GM19395 (cell line): ENCODE results near the gene CPA5.
"Not testable (repeated sequence)": the region's sequence is repeated elsewhere in the genome, so short reads cannot be mapped to it uniquely, and the experiment has no call there.

ENCODE experiments used
- ATAC-seq: cut with Tn5 transposase; IDR thresholded peaks from one replicate; pipeline ENCODE4 v1.9.1; 2021; ENCODE audit warnings: mild to moderate bottlenecking, moderate library complexity; ENCODE audit not compliant: unreplicated experiment

Gene CPA5

DNA sequence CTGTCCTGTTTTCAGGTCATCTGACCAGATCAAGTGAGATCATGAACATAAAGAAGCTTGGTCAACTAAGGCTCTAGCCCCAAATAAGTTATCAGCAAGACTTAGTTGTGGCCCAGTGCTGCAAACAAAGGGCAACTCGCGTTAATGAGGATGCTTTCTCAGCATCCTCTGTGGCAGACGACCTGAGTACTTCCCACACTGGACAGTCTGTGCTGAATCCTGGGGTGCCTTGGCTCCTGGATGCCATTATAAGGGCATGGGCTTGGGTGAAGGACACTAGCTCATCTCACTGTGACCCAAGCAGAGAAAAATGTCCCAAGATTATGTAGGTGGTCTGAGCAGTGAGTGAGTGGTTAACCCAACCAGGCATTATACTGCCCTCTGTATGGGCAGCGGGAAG lies 13.9 kb downstream of the CPA5 start:
- ATAC-seq = no peak

DNA sequence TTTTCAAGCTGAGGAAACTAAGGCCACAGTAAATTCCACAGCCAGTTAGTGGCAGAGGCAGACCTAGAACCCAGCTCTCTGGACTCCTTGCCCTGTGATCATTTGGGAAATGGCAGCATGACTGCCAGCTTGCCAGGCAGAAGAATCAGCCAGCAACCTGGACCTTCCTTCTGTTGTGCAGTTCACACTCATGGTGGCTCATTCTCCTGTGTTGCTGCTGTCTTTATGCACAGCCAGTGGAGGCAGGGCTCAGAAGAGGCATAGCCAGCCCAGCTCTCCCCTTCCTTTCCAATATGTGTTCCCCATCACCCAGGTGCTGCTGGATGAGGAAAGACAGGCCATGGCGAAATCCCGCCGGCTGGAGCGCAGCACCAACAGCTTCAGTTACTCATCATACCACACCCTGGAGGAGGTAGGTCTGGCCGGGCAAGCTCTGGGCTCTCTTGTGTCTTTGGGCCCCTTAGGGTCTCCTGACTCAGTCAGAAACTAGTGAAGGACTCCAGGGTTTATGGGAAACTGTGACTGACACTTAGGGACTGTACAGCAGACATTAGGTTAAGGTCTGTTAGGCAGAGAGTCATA lies 14.8 kb downstream of the CPA5 start:
- ATAC-seq = no peak

DNA sequence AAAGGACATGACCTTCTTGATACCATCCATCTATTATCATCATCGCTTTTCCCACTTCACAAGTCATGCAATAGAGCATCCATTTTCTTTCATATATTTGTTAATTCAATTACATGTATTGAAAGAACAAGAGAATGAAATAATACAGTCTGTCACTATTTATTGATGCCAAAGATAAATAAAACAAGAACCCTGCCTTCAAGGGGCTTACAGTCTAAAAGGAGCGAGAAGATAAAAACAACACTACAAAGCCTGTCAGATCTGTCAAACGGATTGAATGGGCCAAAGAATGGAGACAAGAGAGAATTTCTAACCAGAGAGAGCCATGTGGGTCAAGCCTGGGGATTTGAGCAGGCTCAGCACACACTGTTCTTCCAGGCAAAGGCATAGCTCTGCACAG lies 15.9 kb downstream of the CPA5 start:
- ATAC-seq = no peak

DNA sequence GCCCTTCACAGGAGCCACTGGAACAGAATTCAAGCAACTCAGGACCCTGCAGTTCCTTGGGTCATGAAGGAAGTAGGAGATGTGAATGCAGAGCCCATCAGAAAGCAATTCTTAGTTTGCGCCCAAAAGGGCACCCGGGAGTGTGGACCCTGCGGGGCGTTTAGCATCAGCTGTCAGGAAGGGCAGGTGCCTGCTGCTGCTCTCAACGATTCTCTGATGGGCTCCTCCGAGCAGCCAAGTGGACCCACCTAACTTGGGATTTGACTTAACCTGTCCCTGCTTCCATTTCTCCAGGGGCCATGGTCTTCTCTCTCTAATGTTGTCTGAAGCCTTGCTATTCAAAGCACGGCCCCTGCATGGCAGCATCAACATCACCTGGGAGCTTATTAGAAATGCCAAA lies 17.1 kb downstream of the CPA5 start:
- ATAC-seq = no peak

DNA sequence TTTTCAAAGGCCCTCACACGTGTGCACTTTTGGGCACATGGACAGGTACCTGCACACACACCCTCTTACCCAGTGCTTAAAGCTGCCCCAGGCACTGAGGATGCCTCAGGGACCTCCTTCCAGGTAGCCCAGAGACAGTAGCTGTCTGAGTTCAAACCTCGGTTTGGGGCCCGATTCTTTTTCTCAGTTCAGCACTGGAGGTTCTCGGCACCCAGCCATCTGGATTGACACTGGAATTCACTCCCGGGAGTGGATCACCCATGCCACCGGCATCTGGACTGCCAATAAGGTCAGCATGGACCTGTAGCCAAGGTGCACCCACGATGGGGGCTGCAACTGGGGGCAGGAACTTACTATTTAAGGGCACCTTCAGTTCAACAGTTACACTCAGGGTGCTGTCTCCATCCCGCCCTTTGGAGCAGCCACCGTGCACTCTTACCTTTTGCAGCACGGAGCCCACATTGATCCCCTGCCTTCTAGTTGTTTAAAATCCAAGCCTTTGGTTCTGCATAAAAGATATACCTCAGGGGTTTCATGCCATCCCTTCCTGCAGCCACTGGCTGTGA lies 17.7 kb downstream of the CPA5 start:
- ATAC-seq = no peak

DNA sequence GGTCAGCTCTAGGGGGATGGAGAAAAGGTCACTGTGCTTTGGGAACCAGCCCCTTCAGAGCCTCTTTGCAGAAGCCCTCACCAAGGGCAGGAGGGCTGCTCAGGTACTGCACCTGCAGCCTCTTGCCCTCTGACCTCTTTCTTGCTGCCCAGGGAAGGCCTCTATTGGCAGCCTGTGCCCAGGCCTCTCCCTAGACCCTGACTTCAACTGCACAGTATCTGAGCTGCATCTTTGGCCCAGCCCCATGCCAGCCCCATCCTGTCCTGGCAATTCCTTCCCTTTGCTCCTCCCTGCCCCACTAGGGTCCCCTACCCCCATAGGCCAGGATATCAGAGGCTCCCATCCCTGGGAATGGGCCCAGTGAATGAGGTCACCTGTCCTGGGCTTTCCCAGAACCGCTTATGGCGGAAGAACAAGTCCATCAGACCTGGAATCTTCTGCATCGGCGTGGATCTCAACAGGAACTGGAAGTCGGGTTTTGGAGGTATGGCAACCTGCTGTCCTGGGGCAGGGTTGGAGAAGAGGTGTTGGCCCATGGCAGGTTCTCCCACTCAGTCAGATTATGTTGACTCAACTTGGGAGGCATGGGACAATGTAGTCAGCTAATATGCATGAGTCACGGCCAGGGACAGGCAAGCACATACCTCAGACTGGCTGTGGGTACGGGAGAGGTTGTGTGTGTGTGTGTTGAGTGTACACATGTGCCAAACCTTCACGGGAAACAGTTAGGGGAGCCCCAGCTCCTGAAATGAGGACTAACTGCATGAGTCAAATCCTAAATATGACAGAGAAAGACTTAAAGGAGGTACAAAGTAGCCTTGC lies 18.6 kb downstream of the CPA5 start:
- no peak for ATAC-seq

DNA sequence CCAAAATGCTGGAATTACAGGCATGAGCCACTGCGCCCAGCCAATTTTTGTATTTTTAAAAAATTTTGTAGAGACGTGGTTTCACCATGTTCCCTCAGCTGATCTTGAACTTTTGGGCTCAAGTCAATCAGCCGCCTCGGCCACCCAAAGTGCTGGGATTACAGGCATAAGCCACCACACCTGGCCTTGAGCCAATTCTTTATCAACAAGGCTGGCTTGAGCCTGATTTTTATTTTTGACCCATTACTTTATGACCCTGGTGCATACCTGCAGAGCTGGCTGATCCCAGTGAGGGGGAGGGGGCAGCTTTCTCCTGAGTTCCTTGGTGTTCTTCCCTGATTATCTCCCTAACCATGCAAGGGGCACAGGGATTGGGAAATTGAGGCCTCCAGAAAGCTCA lies 19.8 kb downstream of the CPA5 start:
- no peak for ATAC-seq

DNA sequence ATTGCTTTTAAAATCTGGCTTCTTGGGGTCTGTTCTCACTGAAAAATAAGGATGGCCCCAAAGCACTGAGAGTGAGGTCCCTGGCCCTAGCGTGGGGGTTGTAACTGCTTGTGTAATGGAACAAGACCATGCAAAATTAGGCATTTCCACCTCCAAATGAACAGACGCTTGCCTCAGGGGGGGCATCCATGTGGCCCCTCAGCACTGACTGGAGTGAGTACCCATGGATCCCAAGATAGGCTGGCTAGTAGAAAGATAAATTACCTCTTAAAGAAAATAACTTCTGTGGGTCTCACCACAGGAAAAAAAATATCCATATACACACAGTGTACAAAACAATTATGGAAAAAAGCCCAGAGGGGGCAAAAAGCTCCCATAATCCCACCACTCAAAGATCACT lies 20.5 kb downstream of the CPA5 start:
- ATAC-seq = no peak

DNA sequence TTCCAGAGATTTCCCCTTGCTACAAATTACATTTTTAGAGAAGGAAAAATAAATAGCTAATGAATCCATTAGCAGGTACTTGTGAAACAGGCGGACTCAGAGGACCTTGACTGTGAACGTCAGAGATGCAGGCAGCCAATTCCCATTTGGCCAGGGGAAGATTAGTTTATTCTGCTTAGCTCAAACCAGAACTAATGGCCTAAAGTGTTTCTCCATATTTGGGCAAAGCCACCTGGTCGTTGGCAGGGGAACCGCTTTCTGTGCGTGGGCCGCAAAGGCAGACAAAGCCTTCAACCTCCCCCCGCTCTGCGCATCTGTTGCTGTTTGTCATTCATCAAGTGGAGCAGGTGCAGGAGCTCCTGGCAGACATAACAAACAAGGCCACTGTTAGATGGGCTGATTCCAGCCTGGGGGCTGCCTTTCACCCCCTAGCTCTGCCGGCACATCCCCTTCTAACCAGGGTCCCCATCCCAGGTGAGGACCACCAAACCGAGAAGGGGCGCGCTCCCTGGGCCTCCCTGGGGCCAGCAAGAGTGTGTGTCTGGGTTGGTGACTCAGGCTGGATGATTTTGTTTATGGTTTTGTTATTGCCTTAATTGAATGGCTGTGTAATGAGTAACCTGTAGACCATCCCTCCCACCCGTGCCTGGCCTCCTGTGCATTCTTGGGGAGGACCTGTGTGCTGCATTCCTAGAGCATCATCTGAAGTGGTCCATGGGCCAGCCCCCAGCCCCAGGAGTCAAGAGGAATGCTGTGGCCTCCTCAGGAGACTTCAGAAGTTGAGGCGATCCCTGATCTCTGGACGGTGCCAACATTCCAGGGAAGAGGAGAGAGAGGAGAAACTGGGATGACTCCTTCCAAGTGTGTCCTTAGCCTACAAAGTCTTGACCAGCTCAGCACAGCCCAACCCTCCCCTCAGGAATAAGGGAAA lies 21.2 kb downstream of the CPA5 start:
- peak; percentile 71 for ATAC-seq

DNA sequence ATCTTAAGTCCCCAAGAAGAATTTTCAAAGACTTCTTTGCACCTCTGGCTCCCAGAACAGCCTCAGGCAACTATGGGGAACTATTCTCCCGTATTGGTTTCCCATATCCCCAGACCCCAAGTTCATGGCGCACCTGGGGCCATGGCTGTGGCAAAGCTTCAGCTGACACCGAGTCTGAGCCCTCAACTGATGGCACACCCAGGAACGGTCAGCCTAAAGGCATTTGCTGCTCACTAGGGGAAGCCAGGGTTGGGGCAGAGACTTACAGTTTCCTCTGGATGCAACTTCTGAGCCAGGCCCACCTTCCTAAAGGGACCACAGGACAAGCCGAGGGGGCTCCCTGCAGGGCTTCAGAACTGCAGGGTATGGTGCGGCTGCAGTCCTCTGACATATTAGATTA lies 21.9 kb downstream of the CPA5 start:
- ATAC-seq = no peak

DNA sequence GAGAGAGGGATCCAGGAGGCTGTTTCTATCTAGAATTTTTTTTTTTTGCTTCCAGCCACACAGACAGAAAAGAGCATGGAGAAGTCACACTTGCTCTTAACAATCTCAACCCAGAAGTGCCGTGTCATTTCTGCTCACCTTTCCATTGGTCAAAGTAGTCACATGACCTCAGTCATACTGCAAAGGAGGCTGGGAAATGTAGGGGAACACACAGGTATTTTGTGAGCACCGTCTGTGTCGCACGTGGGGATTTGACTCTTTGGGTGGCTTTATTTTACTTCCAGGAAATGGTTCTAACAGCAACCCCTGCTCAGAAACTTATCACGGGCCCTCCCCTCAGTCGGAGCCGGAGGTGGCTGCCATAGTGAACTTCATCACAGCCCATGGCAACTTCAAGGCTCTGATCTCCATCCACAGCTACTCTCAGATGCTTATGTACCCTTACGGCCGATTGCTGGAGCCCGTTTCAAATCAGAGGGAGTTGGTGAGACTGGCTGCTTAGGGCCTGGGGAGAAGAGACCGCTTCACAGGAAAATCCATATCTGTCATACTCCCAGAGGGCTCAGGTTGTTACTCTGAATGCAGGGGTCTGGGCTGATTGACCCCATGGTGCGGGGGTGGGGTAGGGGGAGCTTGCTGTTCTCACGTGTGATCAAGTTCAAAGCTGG lies 22.6 kb downstream of the CPA5 start:
- no peak for ATAC-seq

DNA sequence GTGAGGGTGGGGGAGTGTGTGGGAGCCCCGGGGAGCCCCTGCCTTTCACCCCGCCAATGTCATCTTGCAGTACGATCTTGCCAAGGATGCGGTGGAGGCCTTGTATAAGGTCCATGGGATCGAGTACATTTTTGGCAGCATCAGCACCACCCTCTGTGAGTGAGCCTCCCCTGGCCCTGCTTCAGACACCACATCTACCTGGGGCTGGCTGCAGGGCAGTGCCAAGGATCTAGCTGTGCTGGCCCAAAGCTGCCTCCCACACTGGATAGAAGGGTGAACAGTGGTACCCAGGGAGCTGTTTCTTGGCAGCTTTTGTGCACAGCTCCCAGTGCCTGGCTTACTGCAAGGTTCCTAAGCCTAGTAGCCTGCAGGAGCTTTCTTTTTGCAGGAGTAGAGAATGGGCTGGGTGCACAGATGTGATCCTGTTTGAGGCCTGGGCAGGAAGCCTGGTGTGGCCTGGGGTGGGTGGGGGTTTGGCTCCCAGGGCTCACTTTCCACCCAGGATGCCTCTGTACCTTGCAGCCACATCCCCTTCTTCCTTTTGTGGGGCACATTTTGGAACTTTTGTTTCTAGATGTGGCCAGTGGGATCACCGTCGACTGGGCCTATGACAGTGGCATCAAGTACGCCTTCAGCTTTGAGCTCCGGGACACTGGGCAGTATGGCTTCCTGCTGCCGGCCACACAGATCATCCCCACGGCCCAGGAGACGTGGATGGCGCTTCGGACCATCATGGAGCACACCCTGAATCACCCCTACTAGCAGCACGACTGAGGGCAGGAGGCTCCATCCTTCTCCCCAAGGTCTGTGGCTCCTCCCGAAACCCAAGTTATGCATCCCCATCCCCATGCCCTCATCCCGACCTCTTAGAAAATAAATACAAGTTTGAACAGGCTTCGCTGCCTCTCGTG lies 23.5 kb downstream of the CPA5 start:
- ATAC-seq = no peak

DNA sequence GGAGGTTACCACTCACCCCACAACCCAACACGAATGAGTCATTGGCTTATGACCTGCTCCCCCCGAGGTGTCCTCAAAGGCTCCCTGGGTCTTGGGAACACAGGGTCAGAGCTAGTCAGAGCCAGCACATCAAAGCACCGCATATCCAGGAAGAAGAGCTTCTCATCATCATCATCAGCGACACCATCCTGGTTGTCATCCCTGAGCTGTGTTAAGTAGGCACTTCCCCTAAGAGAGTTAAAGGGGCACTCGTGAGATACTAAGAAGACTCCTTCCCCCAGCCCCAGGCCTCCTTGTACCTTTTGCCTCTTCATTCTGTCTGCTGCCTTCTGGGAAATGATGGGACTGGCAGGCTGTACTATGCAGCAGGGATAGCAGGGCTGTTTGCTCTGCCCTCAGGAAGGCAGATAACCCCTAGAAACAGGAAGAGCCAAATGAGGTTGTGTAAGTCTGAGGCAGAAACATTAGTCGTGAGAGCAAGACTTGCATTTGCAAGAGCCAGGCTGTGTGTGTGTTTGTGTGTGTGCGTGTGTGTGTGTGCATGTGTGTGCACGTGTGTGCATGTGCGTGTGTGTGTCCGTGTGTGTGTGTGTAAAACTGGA lies 24.6 kb downstream of the CPA5 start:
- no peak for ATAC-seq

DNA sequence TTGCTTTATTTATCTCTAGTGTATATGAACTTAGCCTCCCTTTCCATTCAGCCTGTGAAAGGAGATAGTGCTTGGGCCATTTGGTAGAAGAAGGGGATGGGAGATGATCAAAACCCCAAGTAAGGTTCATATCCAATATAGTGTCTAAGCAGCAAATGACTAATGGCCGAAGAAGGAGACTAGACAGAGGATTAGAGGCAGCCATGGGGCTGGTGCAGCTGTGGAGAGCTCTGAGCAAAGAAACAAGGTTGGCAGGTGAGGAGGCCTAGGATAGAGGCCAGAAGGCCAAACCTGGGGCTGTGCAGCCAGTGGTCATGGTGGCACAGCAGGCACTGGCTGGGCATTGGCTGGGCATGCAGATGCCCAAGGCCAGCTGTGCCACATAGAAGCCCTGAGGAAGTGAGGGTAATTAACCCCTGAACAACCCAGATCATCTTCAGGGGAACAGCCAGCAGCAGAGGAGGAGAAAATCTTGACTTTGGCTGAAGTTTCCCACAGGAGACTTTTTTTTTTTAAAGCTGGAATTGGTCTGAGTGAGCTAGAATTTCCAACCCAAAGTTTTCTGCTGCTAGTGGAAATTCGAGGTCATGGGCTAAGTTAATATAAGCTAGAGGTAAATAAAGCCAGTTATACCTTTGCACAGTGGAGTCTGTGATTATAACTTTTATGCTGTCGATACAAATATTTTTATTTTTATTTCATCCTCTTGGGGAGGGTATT lies 25.4 kb downstream of the CPA5 start:
- no peak for ATAC-seq

DNA sequence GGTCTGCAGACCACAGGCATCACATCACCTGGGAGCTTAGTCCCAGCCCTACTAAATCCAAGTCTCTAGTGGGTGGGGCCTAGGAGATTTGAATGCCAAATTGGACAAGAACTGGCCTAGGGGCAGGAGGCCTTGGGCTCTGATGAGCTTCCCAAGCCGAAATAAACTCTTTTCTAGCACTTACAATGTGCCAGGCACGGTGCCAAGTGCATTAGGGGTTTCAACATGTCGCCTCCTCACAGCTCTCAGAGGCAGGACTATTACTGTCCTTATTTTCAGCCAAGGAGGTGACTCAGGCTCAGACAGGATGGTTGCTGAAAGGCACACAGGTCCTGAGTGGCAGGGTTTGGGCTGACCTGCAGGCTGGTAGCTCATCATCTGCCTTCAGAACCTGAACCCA lies 26.4 kb downstream of the CPA5 start:
- ATAC-seq = no peak

DNA sequence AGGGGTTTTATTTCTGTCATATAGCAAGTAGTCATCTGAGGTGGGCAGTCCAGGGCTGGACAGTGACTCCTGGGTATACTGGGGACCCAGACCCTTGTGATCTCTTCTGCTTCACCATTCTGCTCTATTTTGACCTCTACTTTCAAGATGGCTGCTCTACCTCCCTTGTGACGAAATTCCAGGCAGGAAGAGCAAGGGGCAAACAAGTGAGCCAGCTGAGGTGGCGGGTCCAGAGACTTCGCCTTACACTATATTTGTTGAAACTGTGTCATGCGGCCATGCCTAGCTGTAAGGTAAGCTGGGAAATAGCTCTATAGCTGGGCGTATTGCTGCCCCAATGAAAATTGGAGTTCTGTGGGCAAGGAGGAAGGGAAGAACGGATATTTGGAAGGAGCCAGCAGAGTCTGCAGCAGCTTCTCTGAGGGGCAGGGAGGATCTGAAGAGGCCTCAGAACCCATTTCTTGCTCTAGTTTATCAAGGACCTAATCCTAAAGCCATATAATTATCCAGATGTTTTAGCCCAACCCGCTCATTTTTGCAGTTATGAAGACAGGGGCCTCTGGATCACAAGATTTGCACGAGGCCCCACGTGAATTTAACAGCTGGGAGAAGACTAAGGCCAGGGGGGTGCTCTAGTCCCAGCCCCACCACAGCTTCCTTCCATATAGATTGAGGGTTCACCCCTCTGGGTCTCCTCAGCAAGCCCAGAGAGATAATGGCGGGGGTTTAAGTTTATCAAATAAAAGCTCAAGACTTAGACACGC lies 28.0 kb downstream of the CPA5 start:
- ATAC-seq = no peak

DNA sequence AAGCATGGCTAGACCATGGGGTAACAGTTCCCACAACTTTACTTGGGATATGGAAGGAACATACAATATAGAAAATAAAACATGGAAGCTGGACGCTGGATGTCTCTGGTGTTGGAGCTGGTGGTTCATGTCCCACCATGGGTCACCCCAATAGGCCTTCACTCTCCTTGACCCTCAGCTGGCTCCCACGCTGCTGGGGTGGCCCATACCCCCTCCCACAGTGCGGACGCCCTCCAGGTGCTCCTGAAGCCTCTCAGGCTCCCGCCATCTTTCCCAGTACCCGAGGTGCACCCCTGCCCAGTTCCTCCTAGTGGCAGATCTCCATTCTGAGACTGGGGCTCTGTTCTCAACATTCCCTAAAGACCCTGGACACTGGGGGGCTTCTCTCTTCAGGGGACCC lies 29.9 kb downstream of the CPA5 start:
- ATAC-seq = no peak

DNA sequence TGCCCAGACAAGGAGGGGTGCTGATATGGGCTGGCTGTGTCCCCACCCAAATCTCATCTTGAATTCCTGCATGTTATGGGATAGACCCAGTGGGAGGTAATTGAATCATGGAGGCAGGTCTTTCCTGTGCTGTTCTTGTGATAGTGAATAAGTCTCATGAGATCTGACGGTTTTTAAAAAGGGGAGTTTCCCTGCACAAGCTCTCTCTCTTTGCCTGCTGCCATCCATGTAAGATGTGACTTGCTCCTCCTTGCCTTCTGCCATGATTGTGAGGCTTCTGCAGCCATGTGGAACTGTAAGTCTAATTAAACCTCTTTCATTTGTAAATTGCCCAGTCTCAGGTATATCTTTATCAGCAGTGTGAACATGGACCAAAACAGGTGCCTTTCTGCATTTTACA lies 31.8 kb downstream of the CPA5 start:
- ATAC-seq = not testable (repeated sequence)
